ENCODE results near the gene DGCR2. TPM values are rescaled to one million over a fixed set of nuclear protein-coding genes. Genes with fewer than 3 reads are reported as not detected.

DGCR2 gene
- total RNA-seq, 2 experiments from 2014 or later = 31.9 to 35.5 TPM

DNA sequence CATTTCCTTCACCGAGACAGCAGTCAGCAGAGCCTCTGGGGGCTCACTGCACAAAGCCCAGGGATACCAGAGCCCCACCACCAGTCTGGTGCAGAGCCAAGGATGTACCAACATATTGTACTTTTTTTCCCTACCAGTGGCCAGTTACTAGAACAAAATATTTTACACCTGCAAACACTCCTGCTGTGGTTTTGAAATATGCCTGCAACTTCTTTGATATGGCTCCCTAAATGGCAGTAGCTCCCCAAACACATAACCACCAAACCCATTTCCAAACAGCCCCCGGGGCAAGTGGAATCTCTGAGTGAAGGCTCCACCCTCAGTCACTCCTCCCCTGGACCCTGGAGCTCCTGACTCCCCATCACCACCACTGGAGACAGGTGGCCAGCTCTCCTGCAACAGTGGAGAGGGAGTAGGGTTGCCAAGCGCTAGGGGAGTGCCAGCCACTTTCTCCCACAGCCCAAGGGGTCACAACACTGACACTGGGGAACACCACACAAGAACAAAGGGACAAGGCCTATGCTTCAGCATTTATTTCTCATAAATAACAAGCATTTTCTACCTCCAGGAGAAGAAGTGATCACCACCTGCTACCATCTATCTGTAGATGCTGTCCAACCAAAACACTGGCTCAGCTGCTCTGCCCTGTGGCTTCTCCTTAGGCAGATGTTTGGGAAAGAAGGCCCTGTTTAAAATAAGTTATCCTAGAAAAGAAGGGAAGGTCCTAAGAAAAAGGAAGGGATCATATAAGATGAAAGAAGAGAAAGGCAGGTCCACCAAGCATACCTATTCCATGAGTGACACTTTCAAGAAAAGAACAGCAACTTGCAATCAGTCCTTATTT is 15.1 kb downstream of the DGCR2 start:
- ATAC-seq (ENCODE audit: poor library complexity) (no peak), DNase-seq (no peak)
- no peaks in the 10 kb centered on the region for H3K27me3 Mint-ChIP-seq
- Histone ChIP-seq H3K27ac (ENCODE audit: low read depth in 1 of 2, low read length in 2 of 2) (no peak overlapping the region), H3K27me3 (ENCODE audit: control insufficient read depth in 1 of 2, insufficient read depth in 2 of 2, low read length in 2 of 2) (no peaks in the 10 kb centered on the region), H3K4me3 (ENCODE audit: low read length) (no peak overlapping the region), H3K4me1 (ENCODE audit: insufficient read depth, low read length) (peaks cover 54% of the 10 kb centered on the region), H3K9me3 (ENCODE audit: control insufficient read depth in 1 of 2, insufficient read depth in 1 of 2, low read length in 2 of 2) (no peaks in the 10 kb centered on the region), H3K36me3 (ENCODE audit: insufficient read depth, low read length) (peaks cover 3% of the 10 kb centered on the region)
- H3K9me3 Mint-ChIP-seq = no peaks in the 10 kb centered on the region
- peak overlapping the region; percentile 86 for H3K27ac Mint-ChIP-seq
- ChIA-PET CTCF (interaction anchor here (1.0 to 1.3 kb wide), 2 partner anchors 8 to 38 kb away, joined by 4 to 5 read pairs; partner anchors contain the start of gene ESS2), POLR2A (interaction anchor here (1.0 to 3.5 kb wide), 3 partner anchors 15 to 45 kb away, joined by 3 to 21 read pairs (median 8); partner anchors contain the start of genes DGCR2 and ESS2)
- TF ChIP-seq, protein P1, sequence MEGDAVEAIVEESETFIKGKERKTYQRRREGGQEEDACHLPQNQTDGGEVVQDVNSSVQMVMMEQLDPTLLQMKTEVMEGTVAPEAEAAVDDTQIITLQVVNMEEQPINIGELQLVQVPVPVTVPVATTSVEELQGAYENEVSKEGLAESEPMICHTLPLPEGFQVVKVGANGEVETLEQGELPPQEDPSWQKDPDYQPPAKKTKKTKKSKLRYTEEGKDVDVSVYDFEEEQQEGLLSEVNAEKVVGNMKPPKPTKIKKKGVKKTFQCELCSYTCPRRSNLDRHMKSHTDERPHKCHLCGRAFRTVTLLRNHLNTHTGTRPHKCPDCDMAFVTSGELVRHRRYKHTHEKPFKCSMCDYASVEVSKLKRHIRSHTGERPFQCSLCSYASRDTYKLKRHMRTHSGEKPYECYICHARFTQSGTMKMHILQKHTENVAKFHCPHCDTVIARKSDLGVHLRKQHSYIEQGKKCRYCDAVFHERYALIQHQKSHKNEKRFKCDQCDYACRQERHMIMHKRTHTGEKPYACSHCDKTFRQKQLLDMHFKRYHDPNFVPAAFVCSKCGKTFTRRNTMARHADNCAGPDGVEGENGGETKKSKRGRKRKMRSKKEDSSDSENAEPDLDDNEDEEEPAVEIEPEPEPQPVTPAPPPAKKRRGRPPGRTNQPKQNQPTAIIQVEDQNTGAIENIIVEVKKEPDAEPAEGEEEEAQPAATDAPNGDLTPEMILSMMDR (IDR thresholded peaks at IDR 0.05) = no peak
- peaks cover 77% of the 10 kb centered on the region for H3K4me1 Mint-ChIP-seq (ENCODE audit: low read depth)
- H3K36me3 Mint-ChIP-seq (ENCODE audit: low read depth) = peaks cover 18% of the 10 kb centered on the region
- H3K4me3 Mint-ChIP-seq = peak overlapping the region; percentile 50
- intact Hi-C loops (cut with DNase I, micrococcal nuclease) = loop anchor here (1.0 to 10.0 kb wide), 6 partner anchors 37 to 528 kb away; partner anchors contain the start of genes ESS2 (in 2 of the 2), SLC25A1 (in 2 of the 2) and C22orf39 (in 1 of the 2)

DNA sequence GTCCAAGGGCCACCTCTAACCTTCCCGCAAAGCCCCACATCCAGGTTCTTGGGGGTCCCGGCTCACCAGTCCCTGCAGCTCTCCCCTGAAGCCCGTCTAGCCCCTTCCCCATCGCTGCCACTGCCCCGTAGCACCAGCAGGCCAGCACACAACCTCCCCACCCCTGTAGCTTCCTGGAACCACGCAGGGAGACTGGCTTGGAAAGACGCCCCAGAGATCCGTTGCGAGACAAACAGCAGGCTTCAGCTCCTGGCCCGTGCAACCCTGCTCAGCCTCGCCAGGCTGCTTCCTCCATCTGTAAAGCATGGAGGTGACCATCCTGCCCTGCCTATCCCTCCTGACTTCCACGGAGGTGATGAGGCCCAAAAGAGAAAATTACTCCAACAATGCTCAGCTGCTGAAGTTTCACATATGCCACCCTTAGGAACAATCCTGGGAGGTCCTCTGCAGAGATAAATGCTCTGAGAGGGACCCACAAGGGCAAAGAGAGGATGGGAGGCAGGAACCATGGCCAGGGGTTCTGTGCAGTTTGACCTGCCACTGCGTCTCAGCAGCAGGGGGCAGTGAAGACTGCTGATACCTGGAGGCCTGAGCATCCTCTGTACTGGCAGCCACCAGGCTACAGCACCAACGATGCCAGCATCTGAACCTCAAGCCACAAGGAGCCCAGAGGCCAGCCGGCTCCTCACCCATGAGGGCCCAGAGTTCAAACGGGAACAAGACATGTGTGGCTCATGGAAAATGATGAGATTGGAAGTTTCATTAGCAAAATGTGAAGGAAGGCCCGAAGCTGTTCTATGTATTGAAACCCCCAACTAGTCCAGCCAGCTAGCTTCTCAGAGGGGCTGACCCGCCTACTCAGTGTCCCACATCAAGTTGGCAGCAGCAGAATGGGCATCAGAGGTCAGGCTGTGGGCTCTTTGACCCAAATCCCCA is 16.1 kb downstream of the DGCR2 start:
- ATAC-seq (ENCODE audit: poor library complexity) (peak; percentile 45), DNase-seq (peak; percentile 27 to 78 (median 60))
- H3K9me3 Mint-ChIP-seq = no peaks in the 10 kb centered on the region
- no peak overlapping the region for H3K4me3 ChIP-seq (ENCODE audit: low read length)
- peak overlapping the region; percentile 66 for H3K4me3 Mint-ChIP-seq
- H3K4me1 ChIP-seq (ENCODE audit: insufficient read depth, low read length) = peaks cover 49% of the 10 kb centered on the region
- intact Hi-C loops (cut with DNase I, micrococcal nuclease) = loop anchor here (1.0 to 10.0 kb wide), 6 partner anchors 38 to 529 kb away; partner anchors contain the start of genes ESS2 (in 2 of the 2), SLC25A1 (in 2 of the 2) and C22orf39 (in 1 of the 2)
- no peak overlapping the region for H3K27ac ChIP-seq (ENCODE audit: low read depth in 1 of 2, low read length in 2 of 2)
- peak overlapping the region; percentile 86 for H3K27ac Mint-ChIP-seq
- no peaks in the 10 kb centered on the region for H3K27me3 ChIP-seq (ENCODE audit: control insufficient read depth in 1 of 2, insufficient read depth in 2 of 2, low read length in 2 of 2)
- no peaks in the 10 kb centered on the region for H3K27me3 Mint-ChIP-seq
- TF ChIP-seq, protein P1 (IDR thresholded peaks at IDR 0.05) = peak; percentile 67
- CTCF ChIA-PET = interaction anchor here (1.0 kb wide), 1 partner anchor 9 kb away, joined by 4 read pairs; no protein-coding TSS in a partner anchor
- peaks cover 3% of the 10 kb centered on the region for H3K36me3 ChIP-seq (ENCODE audit: insufficient read depth, low read length)
- peaks cover 76% of the 10 kb centered on the region for H3K4me1 Mint-ChIP-seq (ENCODE audit: low read depth)
- POLR2A ChIA-PET = interaction anchor here (1.0 to 3.5 kb wide), 2 partner anchors 16 to 46 kb away, joined by 3 to 21 read pairs; partner anchors contain the start of gene DGCR2
- no peaks in the 10 kb centered on the region for H3K9me3 ChIP-seq (ENCODE audit: control insufficient read depth in 1 of 2, insufficient read depth in 1 of 2, low read length in 2 of 2)
- peaks cover 22% of the 10 kb centered on the region for H3K36me3 Mint-ChIP-seq (ENCODE audit: low read depth)

DNA sequence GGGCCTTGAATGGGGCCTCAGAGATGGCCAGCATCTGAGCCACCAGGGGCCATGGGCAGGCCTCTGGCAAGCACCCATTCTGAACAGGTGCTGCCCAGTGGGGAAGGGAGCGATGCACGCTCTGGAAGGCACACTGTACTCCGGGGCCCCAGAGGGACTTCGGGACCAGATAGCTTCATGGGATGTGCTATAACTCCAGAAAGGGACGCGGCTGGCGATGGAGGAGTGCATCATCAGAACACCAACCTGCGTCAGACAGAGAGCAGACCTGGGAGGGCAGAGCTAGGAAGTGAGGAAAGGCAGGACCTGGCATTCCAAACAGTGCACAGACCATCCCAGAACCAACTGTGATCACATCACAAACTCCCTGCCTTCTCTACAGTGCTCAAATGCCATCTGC is 16.8 kb downstream of the DGCR2 start:
- Mint-ChIP-seq H3K27ac (no peak overlapping the region), H3K4me1 (ENCODE audit: low read depth) (peaks cover 69% of the 10 kb centered on the region), H3K27me3 (no peaks in the 10 kb centered on the region), H3K4me3 (no peak overlapping the region), H3K9me3 (no peaks in the 10 kb centered on the region), H3K36me3 (ENCODE audit: low read depth) (peaks cover 26% of the 10 kb centered on the region)
- no peak overlapping the region for H3K4me3 ChIP-seq (ENCODE audit: low read length)
- peaks cover 42% of the 10 kb centered on the region for H3K4me1 ChIP-seq (ENCODE audit: insufficient read depth, low read length)
- DNase-seq = no peak
- POLR2A ChIA-PET = interaction anchor here (3.5 kb wide), 1 partner anchor 17 kb away, joined by 21 read pairs; the partner anchor contains the start of gene DGCR2
- no peaks in the 10 kb centered on the region for H3K27me3 ChIP-seq (ENCODE audit: control insufficient read depth in 1 of 2, insufficient read depth in 2 of 2, low read length in 2 of 2)
- CTCF ChIA-PET = no interaction called here
- no peaks in the 10 kb centered on the region for H3K9me3 ChIP-seq (ENCODE audit: control insufficient read depth in 1 of 2, insufficient read depth in 1 of 2, low read length in 2 of 2)
- H3K27ac ChIP-seq (ENCODE audit: low read depth in 1 of 2, low read length in 2 of 2) = no peak overlapping the region
- TF ChIP-seq, protein P1 (IDR thresholded peaks at IDR 0.05) = no peak
- peaks cover 3% of the 10 kb centered on the region for H3K36me3 ChIP-seq (ENCODE audit: insufficient read depth, low read length)
- ATAC-seq (ENCODE audit: poor library complexity) = no peak
- intact Hi-C loops (cut with DNase I, micrococcal nuclease) = loop anchor here (5.0 to 10.0 kb wide), 3 partner anchors 72 to 529 kb away; partner anchors contain the start of genes SLC25A1 (in 2 of the 2) and C22orf39 (in 1 of the 2)
